Activated CD8-positive, alpha-beta T cell treated with anti-CD3 and anti-CD28 coated beads for 36 hours (primary cell): Measurements from ENCODE around the gene MED9. TPM values are rescaled to one million over a fixed set of nuclear protein-coding genes. Genes with fewer than 3 reads are reported as not detected.

ENCODE experiments used
- ATAC-seq: fragments of 200-7000 bp; cut with Tn5 transposase; one replicate; pipeline ENCODE4 v1.10.0; 2021; ENCODE audit warnings: mild to moderate bottlenecking, moderate library complexity
- CTCF ChIA-PET: fragments of 350-600 bp; sonication (Branson Sonifier 250); formaldehyde crosslinking; loops from one replicate; lab custom pipeline; 2021; ENCODE audit warnings: antibody characterized with exemption; lab: Charles Lee
- POLR2A ChIA-PET: fragments of 350-600 bp; sonication (Branson Sonifier 250); formaldehyde crosslinking; loops from one replicate; lab custom pipeline; 2021; ENCODE audit warnings: antibody characterized with exemption; lab: Charles Lee
- DNase-seq: peaks from one replicate; pipeline ENCODE4 v3.0.0-alpha.2; 2020
- H3K27ac Mint-ChIP-seq: one replicate; pipeline ENCODE4 v1.8.0; 2021; ENCODE audit warnings: mild to moderate bottlenecking, mixed read lengths
- H3K27me3 Mint-ChIP-seq: one replicate; pipeline ENCODE4 v1.8.0; 2021; ENCODE audit warnings: mixed read lengths
- H3K36me3 Mint-ChIP-seq: one replicate; pipeline ENCODE4 v1.8.0; 2021; ENCODE audit warnings: low read depth, mixed read lengths
- H3K4me1 Mint-ChIP-seq: one replicate; pipeline ENCODE4 v1.8.0; 2021; ENCODE audit warnings: low read depth, mixed read lengths
- H3K4me3 Mint-ChIP-seq: one replicate; pipeline ENCODE4 v1.8.0; 2021; ENCODE audit warnings: mild to moderate bottlenecking, moderate library complexity, mixed read lengths
- H3K9me3 Mint-ChIP-seq: one replicate; pipeline ENCODE4 v1.8.0; 2021; ENCODE audit warnings: mixed read lengths
- intact Hi-C: fragments of 100-400 bp; cut with micrococcal nuclease; formaldehyde crosslinking; loops from one replicate; pipeline ENCODE4 v1.10.0; 2022
- total RNA-seq, 2 experiments: library from RNA; stranded (reverse); gene quantifications; one replicate each; pipeline ENCODE4 v1.2.3, GENCODE V29; 2021
- TF ChIP-seq, protein P1 (sequence below): fragments of 200-600 bp; IDR thresholded peaks from one replicate; pipeline ENCODE4 v1.8.0; 2022; ENCODE audit warnings: antibody characterized with exemption, mild to moderate bottlenecking

MED9 gene
- total RNA-seq, 2 experiments from 2014 or later = 14.2 to 14.7 TPM

DNA sequence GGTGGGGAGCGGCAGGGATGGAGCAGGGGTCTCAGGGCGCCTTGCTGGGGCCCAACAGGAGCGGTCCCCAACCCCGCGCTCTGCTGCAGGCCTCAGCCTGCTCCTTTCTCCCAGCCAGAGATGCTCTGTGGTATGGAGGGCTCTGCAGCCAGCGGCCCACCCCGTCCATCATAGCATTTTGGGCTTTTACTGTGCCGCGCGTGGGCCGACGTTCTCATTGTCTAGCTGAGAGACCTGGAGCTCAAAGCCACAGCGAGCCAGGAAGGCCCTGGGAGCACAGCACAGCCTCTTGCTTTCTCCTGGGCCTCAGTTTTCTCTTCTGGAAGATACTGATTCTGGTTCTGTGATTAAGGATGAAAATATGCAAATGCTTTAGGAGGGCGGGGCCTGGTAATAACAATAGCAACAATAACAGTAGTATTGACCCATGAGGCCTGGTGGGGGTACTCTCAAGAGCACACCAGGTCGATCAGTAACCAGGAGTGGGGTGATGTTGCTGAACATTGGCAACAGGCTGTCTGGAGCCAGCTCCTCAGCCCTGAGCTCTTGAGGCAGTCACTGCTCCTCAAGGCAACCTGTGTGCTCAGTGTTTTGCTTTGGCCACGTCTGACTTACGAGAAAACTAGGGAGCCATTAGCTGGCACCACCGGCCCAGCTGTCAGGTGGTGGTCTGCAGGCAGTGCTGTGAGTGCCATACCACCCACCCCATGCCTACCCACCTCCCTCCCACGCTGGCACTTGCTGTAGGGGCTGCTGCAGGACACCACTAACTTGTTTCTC lies 20.5 kb downstream of the MED9 start:
- ATAC-seq (no peak), DNase-seq (no peak)
- ChIA-PET CTCF (interaction anchor here (0.7 to 4.3 kb wide), 56 partner anchors 8 to 591 kb away, joined by 3 to 100 read pairs (median 4); partner anchors contain the start of genes MED9 and PEMT), POLR2A (interaction anchor here (0.7 to 1.3 kb wide), 3 partner anchors 9 to 144 kb away, joined by 3 read pairs; no protein-coding TSS in a partner anchor)
- Mint-ChIP-seq H3K27me3 (peaks cover 8% of the 10 kb centered on the region), H3K36me3 (peaks cover 4% of the 10 kb centered on the region), H3K27ac (no peak overlapping the region), H3K4me3 (no peak overlapping the region), H3K4me1 (peaks cover 15% of the 10 kb centered on the region), H3K9me3 (no peaks in the 10 kb centered on the region)
- intact Hi-C loops = loop anchor here (2.0 to 10.0 kb wide), 3 partner anchors 70 to 146 kb away; no protein-coding TSS in a partner anchor
- TF ChIP-seq, protein P1, sequence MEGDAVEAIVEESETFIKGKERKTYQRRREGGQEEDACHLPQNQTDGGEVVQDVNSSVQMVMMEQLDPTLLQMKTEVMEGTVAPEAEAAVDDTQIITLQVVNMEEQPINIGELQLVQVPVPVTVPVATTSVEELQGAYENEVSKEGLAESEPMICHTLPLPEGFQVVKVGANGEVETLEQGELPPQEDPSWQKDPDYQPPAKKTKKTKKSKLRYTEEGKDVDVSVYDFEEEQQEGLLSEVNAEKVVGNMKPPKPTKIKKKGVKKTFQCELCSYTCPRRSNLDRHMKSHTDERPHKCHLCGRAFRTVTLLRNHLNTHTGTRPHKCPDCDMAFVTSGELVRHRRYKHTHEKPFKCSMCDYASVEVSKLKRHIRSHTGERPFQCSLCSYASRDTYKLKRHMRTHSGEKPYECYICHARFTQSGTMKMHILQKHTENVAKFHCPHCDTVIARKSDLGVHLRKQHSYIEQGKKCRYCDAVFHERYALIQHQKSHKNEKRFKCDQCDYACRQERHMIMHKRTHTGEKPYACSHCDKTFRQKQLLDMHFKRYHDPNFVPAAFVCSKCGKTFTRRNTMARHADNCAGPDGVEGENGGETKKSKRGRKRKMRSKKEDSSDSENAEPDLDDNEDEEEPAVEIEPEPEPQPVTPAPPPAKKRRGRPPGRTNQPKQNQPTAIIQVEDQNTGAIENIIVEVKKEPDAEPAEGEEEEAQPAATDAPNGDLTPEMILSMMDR = peak; percentile 49

DNA sequence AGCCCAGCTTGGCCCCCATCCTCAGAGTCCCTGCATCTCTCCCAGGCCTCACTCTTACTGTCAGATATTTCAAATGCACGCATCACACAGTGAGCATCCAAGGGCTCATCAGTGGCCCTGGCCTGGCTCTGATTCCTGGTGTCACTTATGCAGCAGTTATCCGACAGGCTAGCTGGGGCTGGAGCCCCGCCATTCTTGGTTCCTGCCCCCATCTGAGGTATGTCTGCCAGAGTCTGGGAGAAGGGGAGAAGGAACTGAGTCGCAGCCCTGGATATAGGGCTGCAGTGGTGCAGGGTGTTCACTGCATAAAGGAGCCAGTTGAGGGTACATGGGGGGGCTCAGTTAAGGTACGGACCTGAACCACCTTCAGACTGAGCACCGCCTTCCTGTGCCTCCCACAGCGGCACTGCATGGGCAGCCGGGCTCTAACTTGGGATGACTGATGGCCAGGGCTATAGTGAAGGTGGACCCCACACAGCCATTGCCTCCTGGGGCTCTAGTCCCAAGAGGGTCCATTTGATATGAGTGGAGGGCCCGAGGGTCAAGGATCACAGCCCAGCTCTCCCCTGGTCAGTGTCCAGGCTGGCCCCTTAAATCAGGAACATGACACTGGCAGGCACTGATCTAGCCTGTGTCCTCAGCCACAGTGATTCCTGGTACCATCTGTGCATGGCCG lies 21.2 kb downstream of the MED9 start:
- peaks cover 8% of the 10 kb centered on the region for H3K27me3 Mint-ChIP-seq
- no peaks in the 10 kb centered on the region for H3K9me3 Mint-ChIP-seq
- peaks cover 15% of the 10 kb centered on the region for H3K4me1 Mint-ChIP-seq
- TF ChIP-seq, protein P1 = no peak
- no peak overlapping the region for H3K27ac Mint-ChIP-seq
- H3K4me3 Mint-ChIP-seq = no peak overlapping the region
- no peaks in the 10 kb centered on the region for H3K36me3 Mint-ChIP-seq
- ChIA-PET POLR2A (no interaction called here), CTCF (interaction anchor here (1.1 to 4.3 kb wide), 15 partner anchors 9 to 155 kb away, joined by 3 to 100 read pairs (median 10); partner anchors contain the start of gene PEMT)
- DNase-seq = no peak
- intact Hi-C loops = loop anchor here (2.0 to 10.0 kb wide), 3 partner anchors 69 to 145 kb away; no protein-coding TSS in a partner anchor
- ATAC-seq = no peak

DNA sequence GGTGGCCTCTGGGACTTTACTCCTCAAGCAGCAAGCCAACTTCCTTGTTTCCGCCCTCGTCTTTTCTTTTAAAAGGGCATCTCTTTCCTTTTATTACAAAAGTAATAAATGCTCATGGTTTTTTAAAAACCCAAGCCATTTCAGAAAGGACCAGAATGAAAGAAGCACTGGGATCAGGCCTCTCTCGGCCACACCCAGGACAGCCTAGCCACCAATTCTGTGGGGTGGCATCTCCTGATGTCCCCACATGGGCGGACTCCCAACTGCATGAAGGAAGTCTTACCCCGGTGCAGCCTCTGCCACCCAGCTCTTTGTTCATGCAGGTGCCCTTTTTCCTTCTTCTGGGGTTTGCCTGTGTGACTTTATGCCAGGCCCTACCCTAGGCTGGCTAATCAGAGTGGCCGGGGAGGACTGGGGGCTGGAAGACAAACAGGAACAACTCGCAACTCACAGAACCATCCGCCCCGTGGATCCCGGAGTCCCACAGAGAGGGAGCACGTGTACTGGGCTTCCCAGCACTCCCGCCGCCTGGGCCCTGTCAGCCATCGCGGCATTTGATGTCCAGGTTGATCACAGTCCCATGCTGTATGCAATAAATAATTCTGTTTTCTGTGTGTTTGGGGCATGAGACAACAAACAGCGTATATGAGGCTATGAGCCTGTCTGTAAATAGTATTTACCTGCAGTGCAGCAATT lies 22.0 kb downstream of the MED9 start:
- no peaks in the 10 kb centered on the region for H3K36me3 Mint-ChIP-seq
- no peak for DNase-seq
- ATAC-seq = no peak
- TF ChIP-seq, protein P1 = no peak
- intact Hi-C loops = loop anchor here (5.0 to 10.0 kb wide), 2 partner anchors 69 to 144 kb away; no protein-coding TSS in a partner anchor
- H3K4me1 Mint-ChIP-seq = peaks cover 15% of the 10 kb centered on the region
- no peaks in the 10 kb centered on the region for H3K9me3 Mint-ChIP-seq
- H3K27me3 Mint-ChIP-seq = peaks cover 8% of the 10 kb centered on the region
- CTCF ChIA-PET = interaction anchor here (1.5 kb wide), 1 partner anchor 145 kb away, joined by 3 read pairs; no protein-coding TSS in a partner anchor
- H3K27ac Mint-ChIP-seq = no peak overlapping the region
- POLR2A ChIA-PET = no interaction called here
- H3K4me3 Mint-ChIP-seq = no peak overlapping the region

DNA sequence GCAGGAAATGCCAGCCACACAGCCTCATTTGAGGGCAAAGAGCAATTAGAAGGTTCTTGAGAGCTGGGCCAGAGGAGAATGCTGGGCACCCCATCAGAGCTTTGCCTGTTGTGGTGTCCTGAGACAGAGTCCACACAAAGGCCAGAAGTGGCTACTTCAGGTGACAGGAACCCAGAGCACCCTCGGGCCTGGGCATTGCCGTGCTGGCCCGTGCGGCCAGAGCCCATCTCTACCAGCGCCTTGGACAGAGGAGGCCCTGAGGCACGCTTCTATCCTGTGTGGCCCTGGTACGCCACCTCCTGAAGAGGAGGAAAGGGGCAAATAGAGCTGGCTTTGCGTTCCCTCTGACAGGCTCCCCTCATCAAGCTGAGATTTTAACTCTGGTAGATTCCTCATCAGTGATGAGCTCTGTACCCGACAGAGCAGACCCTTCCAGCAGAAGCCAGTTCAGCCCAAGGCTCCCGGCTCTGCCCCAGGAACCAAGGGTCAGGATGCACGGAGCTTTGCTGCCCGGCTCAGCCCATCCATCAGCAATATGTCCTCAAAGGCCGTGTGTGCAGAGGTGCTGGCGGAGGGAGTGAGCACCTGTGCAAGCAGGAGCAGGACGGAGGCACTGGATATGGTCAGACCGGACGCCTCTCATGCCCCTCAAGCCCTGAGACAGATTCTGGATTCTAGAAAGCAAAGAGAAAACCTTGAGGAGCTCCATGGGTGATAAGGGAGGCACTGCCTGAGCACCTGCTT lies 22.8 kb downstream of the MED9 start:
- ATAC-seq (no peak), DNase-seq (no peak)
- Mint-ChIP-seq H3K9me3 (no peaks in the 10 kb centered on the region), H3K4me1 (peaks cover 14% of the 10 kb centered on the region), H3K4me3 (no peak overlapping the region), H3K27me3 (peaks cover 8% of the 10 kb centered on the region), H3K27ac (no peak overlapping the region), H3K36me3 (no peaks in the 10 kb centered on the region)
- intact Hi-C loops = loop anchor here (5.0 to 10.0 kb wide), 2 partner anchors 68 to 145 kb away; no protein-coding TSS in a partner anchor
- ChIA-PET CTCF (interaction anchor here (0.9 to 1.5 kb wide), 2 partner anchors 143 to 145 kb away, joined by 3 read pairs; no protein-coding TSS in a partner anchor), POLR2A (no interaction called here)
- TF ChIP-seq, protein P1 = no peak
